ENCODE data around the gene JAKMIP2. TPM values are rescaled to one million over a fixed set of nuclear protein-coding genes. Genes with fewer than 3 reads are reported as not detected.
A peak's percentile ranks its signal among the peaks of the same experiment; 100 is the strongest.

The JAKMIP2 gene
- total RNA-seq, 6 experiments from 2014 or later: 0.07 to 0.56 (median 0.31) TPM

DNA sequence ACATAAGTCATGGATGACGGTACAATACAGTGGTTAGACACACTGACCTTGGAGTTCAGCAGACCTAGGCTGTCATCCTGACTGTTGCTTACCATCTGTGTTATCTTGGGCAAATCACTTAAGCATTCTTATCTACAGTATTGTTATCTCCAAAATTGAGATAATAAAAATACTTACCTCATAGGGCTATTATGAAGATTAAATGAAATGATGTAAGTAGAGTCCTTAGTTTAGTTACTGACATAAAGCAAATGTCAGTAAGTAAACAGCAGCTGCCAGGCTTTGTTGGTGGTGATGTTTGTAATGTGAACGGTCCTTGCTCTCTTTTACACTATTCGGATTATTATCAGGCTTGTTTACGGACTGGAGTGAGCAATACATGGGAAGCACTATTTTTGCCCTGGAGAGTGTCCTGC, 165.3 kb downstream of the JAKMIP2 start:
- no peak for DNase-seq
- Histone ChIP-seq H3K27ac (no peak overlapping the region), H3K9me3 (no peaks in the 10 kb centered on the region), H3K4me3 (no peak overlapping the region), H3K36me3 (no peaks in the 10 kb centered on the region), H3K4me1 (peaks cover 0 to 18% (median 5%) of the 10 kb centered on the region in 4 donors), H3K27me3 (no peaks in the 10 kb centered on the region)
- TF ChIP-seq CTCF (IDR thresholded peaks at IDR 0.05) (no peak), POLR2A (IDR thresholded peaks at IDR 0.05) (no peak)
- intact Hi-C loops (cut with DNase I): no loop called here
- WGBS (ENCODE audit: insufficient coverage, low coverage, low lambda C conversion rate, missing lambda C conversion rate): 61% methylated on average over 4 of the region's 4 CpGs
- peak in 3 of 4 donors; percentile 44 to 70 (median 52) for ATAC-seq

- no peaks in the 10 kb centered on the region for H3K36me3 ChIP-seq
- no peak overlapping the region for H3K4me3 ChIP-seq
- no peak overlapping the region for H3K27ac ChIP-seq
- no peak for ATAC-seq
- 100% methylated on average over 1 of the region's 1 CpG for WGBS (ENCODE audit: insufficient coverage, low coverage, low lambda C conversion rate, missing lambda C conversion rate)
- H3K4me1 ChIP-seq: peaks cover 0 to 18% (median 5%) of the 10 kb centered on the region in 4 donors
- DNase-seq: no peak
- no peaks in the 10 kb centered on the region for H3K9me3 ChIP-seq
- intact Hi-C loops (cut with DNase I): no loop called here
- H3K27me3 ChIP-seq: no peaks in the 10 kb centered on the region
- TF ChIP-seq CTCF (IDR thresholded peaks at IDR 0.05) (no peak), POLR2A (IDR thresholded peaks at IDR 0.05) (no peak)
Measured at GRCh38 chr5:147616421-147616820, 166.1 kb downstream of the JAKMIP2 start.

DNA sequence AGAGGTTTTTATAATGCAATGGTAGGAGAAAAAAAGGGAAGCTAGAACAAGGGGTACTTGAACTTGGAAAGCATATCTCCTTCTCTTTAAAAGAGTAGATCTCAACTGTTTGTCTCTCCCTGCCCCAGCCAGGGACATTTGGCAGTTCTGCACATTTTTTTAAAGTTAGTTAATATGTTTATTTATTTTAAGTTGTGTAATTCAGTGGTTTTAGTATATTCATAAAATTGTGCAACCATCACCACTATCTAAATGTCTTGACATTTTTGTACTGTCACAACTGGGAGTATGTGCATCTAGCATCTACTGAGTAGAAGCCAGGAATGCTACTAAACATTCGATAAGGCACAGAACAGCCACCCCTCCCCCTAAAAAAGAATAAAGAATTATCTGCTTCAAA, 169.2 kb downstream of the JAKMIP2 start:
- Histone ChIP-seq H3K36me3 (no peaks in the 10 kb centered on the region), H3K9me3 (no peaks in the 10 kb centered on the region), H3K4me1 (peaks cover 0 to 12% (median 5%) of the 10 kb centered on the region in 4 donors), H3K27ac (peak overlapping the region in 1 of 3 donors; percentile 27), H3K27me3 (no peaks in the 10 kb centered on the region), H3K4me3 (no peak overlapping the region)
- intact Hi-C loops (cut with DNase I): no loop called here
- peak; percentile 83 to 93 (median 88) for ATAC-seq
- DNase-seq: peak in 1 of 3 donors; percentile 58
- 26% methylated on average over 1 of the region's 1 CpG for WGBS (ENCODE audit: insufficient coverage, low coverage, low lambda C conversion rate, missing lambda C conversion rate)
- TF ChIP-seq POLR2A (IDR thresholded peaks at IDR 0.05): no peak
- no peak for TF ChIP-seq CTCF (IDR thresholded peaks at IDR 0.05)

GRCh38 chr5:147611483-147611882, 171.0 kb downstream of the JAKMIP2 start:
- Histone ChIP-seq H3K36me3 (no peaks in the 10 kb centered on the region), H3K27me3 (no peaks in the 10 kb centered on the region), H3K4me3 (no peak overlapping the region), H3K4me1 (peaks cover 0 to 10% (median 5%) of the 10 kb centered on the region in 4 donors), H3K27ac (no peak overlapping the region), H3K9me3 (no peaks in the 10 kb centered on the region)
- intact Hi-C loops (cut with DNase I): no loop called here
- ATAC-seq (no peak), DNase-seq (no peak)
- TF ChIP-seq CTCF (IDR thresholded peaks at IDR 0.05) (no peak), POLR2A (IDR thresholded peaks at IDR 0.05) (no peak)
- whole genome bisulfite sequencing (ENCODE audit: insufficient coverage, low coverage, low lambda C conversion rate, missing lambda C conversion rate): 85% methylated on average over 2 of the region's 4 CpGs

GRCh38 chr5:147610798-147611197, 171.7 kb downstream of the JAKMIP2 start:
- Histone ChIP-seq H3K4me3 (no peak overlapping the region), H3K36me3 (no peaks in the 10 kb centered on the region), H3K9me3 (no peaks in the 10 kb centered on the region), H3K27me3 (no peaks in the 10 kb centered on the region), H3K4me1 (peaks cover 0 to 10% (median 5%) of the 10 kb centered on the region in 4 donors), H3K27ac (no peak overlapping the region)
- intact Hi-C loops (cut with DNase I): no loop called here
- ATAC-seq (no peak), DNase-seq (no peak)
- WGBS (ENCODE audit: insufficient coverage, low coverage, low lambda C conversion rate, missing lambda C conversion rate): no CpG with 5 or more reads among the region's 3 CpGs
- no peak for TF ChIP-seq POLR2A (IDR thresholded peaks at IDR 0.05)
- TF ChIP-seq CTCF (IDR thresholded peaks at IDR 0.05): no peak
